ENCODE data around the gene TEX2. TPM values are rescaled to one million over a fixed set of nuclear protein-coding genes. Genes with fewer than 3 reads are reported as not detected.
A peak's percentile ranks its signal among the peaks of the same experiment; 100 is the strongest.

TEX2 gene
- total RNA-seq, 4 donors from 2014 or later = 26.8 to 51.7 (median 44.9) TPM

DNA sequence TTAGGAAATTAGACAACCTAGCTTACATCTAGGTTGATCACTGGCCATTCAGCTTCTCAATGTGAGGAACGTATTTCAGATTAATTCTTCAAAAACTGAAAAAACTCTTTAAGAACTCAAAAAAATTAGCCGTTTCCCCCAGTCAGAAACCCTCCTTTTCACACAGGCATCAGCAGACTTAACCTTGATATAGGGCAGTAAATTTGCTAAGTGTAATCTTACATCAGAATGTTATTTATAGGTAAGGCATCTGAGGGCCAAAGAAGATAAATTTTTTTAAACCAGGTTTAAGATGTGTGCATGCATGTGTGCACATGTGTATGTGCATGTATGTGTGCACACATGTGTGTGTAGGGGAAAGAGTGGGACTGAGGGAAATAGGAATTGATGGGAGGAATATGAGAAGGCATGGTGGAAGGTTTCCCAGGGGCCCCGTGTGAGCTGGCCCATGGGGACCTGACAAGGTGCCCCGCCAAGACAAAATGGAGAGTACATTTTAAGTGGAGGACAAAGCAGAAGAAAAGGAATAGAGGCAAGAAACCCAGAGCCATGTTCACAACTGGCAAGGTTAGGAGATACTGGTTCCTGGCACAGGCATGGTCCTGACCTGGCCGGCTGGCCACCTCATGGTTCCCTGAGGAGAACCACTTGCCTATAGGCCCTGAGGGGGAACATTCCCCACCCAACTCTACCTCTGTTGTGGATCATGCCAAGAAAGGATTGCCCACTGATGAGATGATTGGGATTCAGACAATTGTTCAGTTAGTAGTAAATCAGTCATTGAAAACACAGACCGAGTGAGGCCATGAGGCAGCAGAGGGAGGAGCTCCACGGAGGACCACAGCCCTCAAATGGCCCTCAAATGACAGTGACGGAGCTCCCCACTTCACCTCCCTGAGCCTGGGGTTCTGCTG lies 33.0 kb downstream of the TEX2 start:
- no peak for DNase-seq
- H3K36me3 ChIP-seq = peaks cover 0 to 3% (median 0%) of the 10 kb centered on the region in 3 donors
- H3K9me3 ChIP-seq = no peaks in the 10 kb centered on the region
- H3K4me1 ChIP-seq = no peaks in the 10 kb centered on the region
- TF ChIP-seq, protein P1, sequence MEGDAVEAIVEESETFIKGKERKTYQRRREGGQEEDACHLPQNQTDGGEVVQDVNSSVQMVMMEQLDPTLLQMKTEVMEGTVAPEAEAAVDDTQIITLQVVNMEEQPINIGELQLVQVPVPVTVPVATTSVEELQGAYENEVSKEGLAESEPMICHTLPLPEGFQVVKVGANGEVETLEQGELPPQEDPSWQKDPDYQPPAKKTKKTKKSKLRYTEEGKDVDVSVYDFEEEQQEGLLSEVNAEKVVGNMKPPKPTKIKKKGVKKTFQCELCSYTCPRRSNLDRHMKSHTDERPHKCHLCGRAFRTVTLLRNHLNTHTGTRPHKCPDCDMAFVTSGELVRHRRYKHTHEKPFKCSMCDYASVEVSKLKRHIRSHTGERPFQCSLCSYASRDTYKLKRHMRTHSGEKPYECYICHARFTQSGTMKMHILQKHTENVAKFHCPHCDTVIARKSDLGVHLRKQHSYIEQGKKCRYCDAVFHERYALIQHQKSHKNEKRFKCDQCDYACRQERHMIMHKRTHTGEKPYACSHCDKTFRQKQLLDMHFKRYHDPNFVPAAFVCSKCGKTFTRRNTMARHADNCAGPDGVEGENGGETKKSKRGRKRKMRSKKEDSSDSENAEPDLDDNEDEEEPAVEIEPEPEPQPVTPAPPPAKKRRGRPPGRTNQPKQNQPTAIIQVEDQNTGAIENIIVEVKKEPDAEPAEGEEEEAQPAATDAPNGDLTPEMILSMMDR (IDR thresholded peaks at IDR 0.05) = no peak
- no peak for TF ChIP-seq POLR2A (IDR thresholded peaks at IDR 0.05)
- H3K4me3 ChIP-seq = no peak overlapping the region
- peak overlapping the region in 2 of 4 donors; percentile 49 to 73 for H3K27ac ChIP-seq
- H3K27me3 ChIP-seq = no peaks in the 10 kb centered on the region

- Histone ChIP-seq H3K4me1 (no peaks in the 10 kb centered on the region), H3K27me3 (no peaks in the 10 kb centered on the region), H3K36me3 (peaks cover 0 to 3% (median 0%) of the 10 kb centered on the region in 3 donors), H3K4me3 (no peak overlapping the region), H3K27ac (no peak overlapping the region), H3K9me3 (no peaks in the 10 kb centered on the region)
- TF ChIP-seq, protein P1 (IDR thresholded peaks at IDR 0.05) = no peak
- no peak for TF ChIP-seq POLR2A (IDR thresholded peaks at IDR 0.05)
- no peak for DNase-seq
Observed at GRCh38 chr17:64226132-64226531, 36.9 kb downstream of the TEX2 start.

- Histone ChIP-seq H3K27ac (no peak overlapping the region), H3K9me3 (no peaks in the 10 kb centered on the region), H3K4me1 (no peaks in the 10 kb centered on the region), H3K36me3 (peaks cover 0 to 3% (median 0%) of the 10 kb centered on the region in 3 donors), H3K27me3 (no peaks in the 10 kb centered on the region), H3K4me3 (no peak overlapping the region)
- TF ChIP-seq, protein P1 (IDR thresholded peaks at IDR 0.05) = no peak
- no peak for TF ChIP-seq POLR2A (IDR thresholded peaks at IDR 0.05)
- no peak for DNase-seq
Observed at GRCh38 chr17:64225410-64225809, 37.6 kb downstream of the TEX2 start.

GRCh38 chr17:64223931-64224629 lies 39.0 kb downstream of the TEX2 start:
- Histone ChIP-seq H3K27ac (no peak overlapping the region), H3K9me3 (no peaks in the 10 kb centered on the region), H3K27me3 (no peaks in the 10 kb centered on the region), H3K4me3 (no peak overlapping the region), H3K36me3 (no peaks in the 10 kb centered on the region), H3K4me1 (no peaks in the 10 kb centered on the region)
- no peak for DNase-seq
- TF ChIP-seq, protein P1 (IDR thresholded peaks at IDR 0.05) = no peak
- no peak for TF ChIP-seq POLR2A (IDR thresholded peaks at IDR 0.05)

DNA sequence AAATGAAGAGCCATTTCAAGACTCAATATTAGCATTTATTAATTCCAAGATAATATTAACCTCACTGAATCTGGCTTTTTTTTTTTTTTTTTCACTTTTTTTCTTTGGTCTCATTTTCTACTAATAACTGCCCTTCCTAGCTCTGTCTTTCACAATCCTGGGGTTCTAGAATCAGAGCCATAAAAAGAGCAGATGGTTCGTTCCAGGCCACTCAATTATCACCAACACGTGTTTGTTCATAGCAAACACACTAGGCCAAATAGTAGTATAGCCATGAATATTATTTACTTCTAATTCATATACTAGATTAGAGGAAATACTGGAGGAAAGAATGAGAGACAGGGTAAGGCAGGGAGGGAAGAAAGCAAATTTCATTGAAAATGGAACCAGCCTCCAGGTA lies 39.8 kb downstream of the TEX2 start:
- no peaks in the 10 kb centered on the region for H3K4me1 ChIP-seq
- no peak for DNase-seq

More for the DNA sequence above, 39.8 kb downstream of the TEX2 start:
- Histone ChIP-seq H3K4me3 (no peak overlapping the region), H3K27ac (no peak overlapping the region), H3K27me3 (no peaks in the 10 kb centered on the region), H3K36me3 (no peaks in the 10 kb centered on the region), H3K9me3 (no peaks in the 10 kb centered on the region)
- TF ChIP-seq, protein P1 (IDR thresholded peaks at IDR 0.05) = no peak
- no peak for TF ChIP-seq POLR2A (IDR thresholded peaks at IDR 0.05)

Measured in Peyer's patch (tissue), 4 donors.